ENCODE measurements around the gene PPIL6. TPM values are rescaled to one million over a fixed set of nuclear protein-coding genes. Genes with fewer than 3 reads are reported as not detected.

Gene PPIL6
- total RNA-seq, 2 donors from 2014 or later = 3.1 TPM; not detected in 1

DNA sequence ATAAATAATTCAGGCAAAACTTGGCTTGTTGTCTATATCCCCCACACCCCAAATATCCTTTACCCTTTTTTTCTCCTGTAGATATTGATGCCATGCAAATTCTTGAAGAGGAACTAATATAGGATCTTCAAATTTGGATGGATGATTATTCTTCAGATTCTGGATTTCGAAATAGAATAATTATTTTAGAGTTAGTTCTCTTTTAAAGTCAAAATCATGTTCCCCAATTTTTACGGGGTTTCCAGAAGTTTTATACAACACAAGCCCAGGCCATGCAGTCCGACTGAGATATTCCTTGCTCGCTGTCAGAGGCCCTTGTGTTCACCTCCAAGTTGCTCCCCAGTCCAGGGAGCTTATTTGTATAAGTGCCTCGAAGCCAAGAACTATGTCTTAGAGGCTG lies 4.4 kb downstream of the PPIL6 start:
- Histone ChIP-seq H3K4me3 (no peak overlapping the region), H3K27ac (no peak overlapping the region), H3K27me3 (no peaks in the 10 kb centered on the region), H3K9me3 (no peaks in the 10 kb centered on the region), H3K4me1 (peaks cover 15% of the 10 kb centered on the region), H3K36me3 (replicated peaks in 1 of 2; ENCODE audit: insufficient read depth in 1 of 2, low read depth in 2 of 2) (no peaks in the 10 kb centered on the region)
- DNase-seq (no peak), ATAC-seq (no peak)
- intact Hi-C loops (cut with DNase I) = no loop called here
- TF ChIP-seq POLR2A (IDR thresholded peaks at IDR 0.05) = no peak
- no peak for TF ChIP-seq CTCF (IDR thresholded peaks at IDR 0.05)
- WGBS, 2 donors = 85 to 90% methylated on average over 5 of the region's 5 CpGs

DNA sequence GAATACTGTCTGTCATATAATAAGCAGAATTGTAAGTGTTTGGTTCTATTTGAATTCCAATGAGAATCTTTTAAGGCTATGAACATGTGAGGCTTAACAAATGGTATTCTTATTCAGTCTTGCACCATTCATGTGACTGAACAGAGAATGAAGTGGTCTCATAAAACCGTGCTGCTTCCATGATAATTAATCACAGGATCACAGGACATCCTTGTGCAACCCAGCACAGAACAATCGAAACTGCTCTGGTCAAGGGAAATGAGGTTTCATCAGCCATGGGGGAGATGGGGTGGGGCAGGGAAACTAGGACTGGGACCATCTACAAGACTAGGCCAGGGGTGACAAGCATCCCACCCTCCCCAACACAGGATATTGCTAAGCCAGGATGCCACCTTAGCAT lies 6.0 kb downstream of the PPIL6 start:
- TF ChIP-seq POLR2A (IDR thresholded peaks at IDR 0.05) = no peak
- TF ChIP-seq CTCF (IDR thresholded peaks at IDR 0.05) = no peak
- H3K9me3 ChIP-seq = no peaks in the 10 kb centered on the region
- H3K4me3 ChIP-seq = no peak overlapping the region
- no peak for DNase-seq
- WGBS, 2 donors = 32 to 48% methylated on average over 2 of the region's 2 CpGs
- H3K36me3 ChIP-seq (replicated peaks in 1 of 2; ENCODE audit: insufficient read depth in 1 of 2, low read depth in 2 of 2) = no peaks in the 10 kb centered on the region
- H3K27ac ChIP-seq = no peak overlapping the region
- intact Hi-C loops (cut with DNase I) = no loop called here
- ATAC-seq = no peak
- H3K27me3 ChIP-seq = no peaks in the 10 kb centered on the region
- H3K4me1 ChIP-seq = peaks cover 14% of the 10 kb centered on the region

DNA sequence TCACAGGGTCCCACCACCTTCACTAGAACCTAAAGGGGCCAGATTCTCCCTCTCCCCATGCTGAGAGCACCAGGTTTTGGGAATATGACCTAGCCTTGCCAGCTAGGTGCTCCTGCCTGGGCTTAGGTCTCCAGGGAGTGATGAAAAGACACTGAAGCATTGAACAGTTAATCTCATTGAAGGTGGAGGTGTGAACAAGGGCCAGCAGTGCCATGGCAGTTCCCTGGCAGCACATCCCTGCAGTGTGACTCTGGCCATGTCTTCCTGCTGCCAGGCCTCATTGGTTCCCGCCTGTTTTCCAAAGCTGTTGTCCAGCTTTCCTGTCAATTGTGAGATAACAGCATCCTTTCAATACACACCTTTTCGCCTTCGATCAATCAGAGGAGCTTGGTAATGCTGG lies 10.9 kb downstream of the PPIL6 start:
- Histone ChIP-seq H3K36me3 (replicated peaks in 1 of 2; ENCODE audit: insufficient read depth in 1 of 2, low read depth in 2 of 2) (no peaks in the 10 kb centered on the region), H3K9me3 (no peaks in the 10 kb centered on the region), H3K27me3 (no peaks in the 10 kb centered on the region), H3K27ac (no peak overlapping the region), H3K4me3 (no peak overlapping the region), H3K4me1 (peaks cover 8% of the 10 kb centered on the region)
- DNase-seq (no peak), ATAC-seq (no peak)
- intact Hi-C loops (cut with DNase I) = no loop called here
- no peak for TF ChIP-seq POLR2A (IDR thresholded peaks at IDR 0.05)
- TF ChIP-seq CTCF (IDR thresholded peaks at IDR 0.05) = no peak
- WGBS, 2 donors = 96 to 98% methylated on average over 3 of the region's 3 CpGs

DNA sequence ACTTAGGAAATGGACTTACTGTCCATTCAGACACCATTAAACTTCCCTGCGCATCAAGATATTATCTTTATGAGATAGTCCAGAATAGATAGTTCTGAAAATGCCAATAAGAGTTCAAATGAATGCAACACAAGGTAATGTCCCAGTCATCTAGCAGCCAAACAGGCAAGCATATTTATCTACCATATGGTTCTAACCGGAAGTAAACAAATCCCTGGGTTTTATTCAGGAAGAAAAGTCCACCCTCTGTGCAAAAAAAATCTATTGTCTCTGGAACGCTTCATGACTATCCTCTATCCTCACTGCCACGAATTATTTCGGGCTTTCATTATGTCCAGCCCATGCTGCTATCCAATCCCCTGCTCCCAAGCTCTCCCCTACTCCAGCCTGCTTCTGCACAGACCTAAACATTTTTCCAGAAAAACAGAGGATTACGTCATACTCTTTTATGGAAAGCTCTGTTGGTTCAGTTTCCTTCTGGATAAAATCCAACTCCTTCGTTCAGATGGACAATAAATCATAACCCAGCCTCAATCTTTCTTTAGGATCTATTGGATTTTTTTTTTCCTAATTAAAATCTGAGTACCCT lies 11.4 kb downstream of the PPIL6 start:
- Histone ChIP-seq H3K4me3 (no peak overlapping the region), H3K9me3 (no peaks in the 10 kb centered on the region), H3K4me1 (peaks cover 13% of the 10 kb centered on the region), H3K27ac (no peak overlapping the region), H3K36me3 (replicated peaks in 1 of 2; ENCODE audit: insufficient read depth in 1 of 2, low read depth in 2 of 2) (no peaks in the 10 kb centered on the region), H3K27me3 (no peaks in the 10 kb centered on the region)
- DNase-seq (no peak), ATAC-seq (peak; percentile 56)
- intact Hi-C loops (cut with DNase I) = no loop called here
- TF ChIP-seq CTCF (IDR thresholded peaks at IDR 0.05) (no peak), POLR2A (IDR thresholded peaks at IDR 0.05) (no peak)
- 59% methylated on average over 7 of the region's 7 CpGs for WGBS, 2 donors

DNA sequence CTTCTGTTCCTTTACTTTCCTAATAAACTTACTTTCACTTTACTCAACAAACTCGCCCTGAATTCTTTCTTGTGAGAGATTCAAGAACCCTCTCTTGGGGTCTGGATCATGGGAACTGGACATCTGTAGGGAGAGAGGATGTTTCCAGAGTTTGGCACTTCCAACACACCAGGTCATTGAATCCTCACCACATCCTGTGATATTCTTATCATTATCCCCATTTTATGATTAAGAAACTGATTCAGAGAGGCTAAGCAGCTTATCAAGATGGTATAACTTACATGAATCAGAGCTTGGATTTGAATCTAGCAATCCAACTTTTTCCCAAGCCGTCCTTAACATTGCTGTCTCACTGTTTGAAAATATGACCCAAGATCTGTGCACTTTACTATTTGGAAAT lies 15.5 kb downstream of the PPIL6 start:
- Histone ChIP-seq H3K36me3 (replicated peaks in 1 of 2; ENCODE audit: insufficient read depth in 1 of 2, low read depth in 2 of 2) (no peaks in the 10 kb centered on the region), H3K27me3 (no peaks in the 10 kb centered on the region), H3K4me1 (peaks cover 8% of the 10 kb centered on the region), H3K4me3 (no peak overlapping the region), H3K9me3 (no peaks in the 10 kb centered on the region), H3K27ac (no peak overlapping the region)
- TF ChIP-seq CTCF (IDR thresholded peaks at IDR 0.05) = no peak
- TF ChIP-seq POLR2A (IDR thresholded peaks at IDR 0.05) = no peak
- no peak for ATAC-seq
- no peak for DNase-seq
- 83 to 92% methylated on average over 2 of the region's 2 CpGs for WGBS, 2 donors
- intact Hi-C loops (cut with DNase I) = no loop called here

Measured in body of pancreas (tissue), 4 donors.